Activated effector memory CD4-positive, alpha-beta T cell treated with Interleukin-2 at 50 U/mL for 16 hours (primary cell): ENCODE results near the gene DNAJB8.

Source experiments
- DNase-seq: peaks from one replicate; pipeline ENCODE4 v3.0.0-alpha.2; 2020

DNAJB8 gene

GRCh38 chr3:128493570-128494366 is 27.1 kb upstream of the DNAJB8 start:
- no peak for DNase-seq

- DNase-seq = no peak
Observed at GRCh38 chr3:128492671-128493569, 26.2 kb upstream of the DNAJB8 start, which contains the start of gene GATA2. Gene GATA2 (minus strand): TSS chr3:128493201. CDS start chr3:128487031, 6,170 bp downstream.

DNA sequence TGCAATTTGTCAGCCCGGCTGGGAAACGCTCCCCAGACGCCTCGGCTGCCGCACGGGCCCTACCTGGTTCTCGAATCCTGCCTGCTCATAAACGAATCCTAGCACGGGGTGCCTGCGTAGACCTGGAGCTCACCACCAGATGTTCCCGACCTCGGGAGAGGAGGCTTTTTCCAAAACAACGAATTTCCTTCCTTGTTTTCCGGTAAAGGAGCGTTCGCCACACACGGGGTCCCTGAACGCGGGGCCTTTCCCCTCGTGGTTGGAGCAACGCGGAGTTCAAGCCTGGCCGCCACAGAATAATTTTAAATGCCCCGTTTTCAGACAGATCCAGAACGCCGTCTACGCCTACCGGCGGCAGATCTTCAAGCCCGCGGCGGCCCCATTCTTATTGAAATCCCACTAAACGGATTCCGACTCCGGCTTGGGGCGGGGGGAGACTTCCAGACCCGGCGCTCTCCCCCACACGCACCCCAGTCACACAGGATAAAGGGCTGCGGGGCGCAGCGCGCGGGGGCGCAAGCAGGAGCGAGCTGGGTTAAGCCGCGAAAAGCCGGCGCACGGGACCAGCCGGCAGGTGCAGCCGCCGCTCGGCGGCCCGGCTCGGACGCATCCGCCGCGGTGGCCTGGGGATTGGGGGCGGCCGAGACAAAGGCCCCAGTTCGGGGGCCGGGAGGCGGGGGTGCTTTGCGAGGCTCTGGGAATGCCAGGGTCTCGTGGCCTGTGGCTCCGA is 25.4 kb upstream of the DNAJB8 start:
- no peak for DNase-seq

- no peak for DNase-seq
Observed at GRCh38 chr3:128491691-128491940, 24.9 kb upstream of the DNAJB8 start.

GRCh38 chr3:128490915-128491690 is 24.4 kb upstream of the DNAJB8 start:
- DNase-seq = no peak

DNA sequence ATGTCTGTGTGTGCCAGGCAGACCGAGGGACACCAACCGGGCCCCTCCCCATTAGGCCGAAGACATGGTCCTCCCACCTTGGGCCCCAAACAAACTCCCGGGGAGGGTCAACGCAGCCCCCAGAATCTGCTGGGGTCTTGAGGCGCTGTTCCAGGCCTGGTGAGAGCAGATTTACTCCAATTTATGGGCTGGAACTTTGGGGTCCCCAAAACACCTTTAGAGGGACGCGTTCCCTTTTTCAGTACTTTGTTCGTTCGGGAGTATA is 23.9 kb upstream of the DNAJB8 start:
- DNase-seq = no peak

- DNase-seq = no peak
Observed at GRCh38 chr3:128489927-128490649, 23.4 kb upstream of the DNAJB8 start.

DNA sequence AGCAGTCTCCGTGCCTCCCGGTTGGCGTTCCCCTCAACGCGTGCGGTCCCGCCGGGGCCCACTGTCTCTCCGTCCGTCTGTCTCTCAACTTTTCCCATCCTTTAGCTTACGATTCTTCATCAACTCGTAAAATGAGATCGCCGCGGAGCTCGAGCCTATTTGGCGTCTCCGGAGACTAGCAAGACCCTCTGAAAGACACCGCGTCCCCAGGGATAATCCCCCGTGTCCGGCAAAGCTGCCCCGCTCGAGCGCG is 22.9 kb upstream of the DNAJB8 start:
- no peak for DNase-seq

- DNase-seq = no peak
Observed at GRCh38 chr3:128488991-128489673, 22.4 kb upstream of the DNAJB8 start.

GRCh38 chr3:128488636-128488990 is 21.9 kb upstream of the DNAJB8 start:
- no peak for DNase-seq

DNA sequence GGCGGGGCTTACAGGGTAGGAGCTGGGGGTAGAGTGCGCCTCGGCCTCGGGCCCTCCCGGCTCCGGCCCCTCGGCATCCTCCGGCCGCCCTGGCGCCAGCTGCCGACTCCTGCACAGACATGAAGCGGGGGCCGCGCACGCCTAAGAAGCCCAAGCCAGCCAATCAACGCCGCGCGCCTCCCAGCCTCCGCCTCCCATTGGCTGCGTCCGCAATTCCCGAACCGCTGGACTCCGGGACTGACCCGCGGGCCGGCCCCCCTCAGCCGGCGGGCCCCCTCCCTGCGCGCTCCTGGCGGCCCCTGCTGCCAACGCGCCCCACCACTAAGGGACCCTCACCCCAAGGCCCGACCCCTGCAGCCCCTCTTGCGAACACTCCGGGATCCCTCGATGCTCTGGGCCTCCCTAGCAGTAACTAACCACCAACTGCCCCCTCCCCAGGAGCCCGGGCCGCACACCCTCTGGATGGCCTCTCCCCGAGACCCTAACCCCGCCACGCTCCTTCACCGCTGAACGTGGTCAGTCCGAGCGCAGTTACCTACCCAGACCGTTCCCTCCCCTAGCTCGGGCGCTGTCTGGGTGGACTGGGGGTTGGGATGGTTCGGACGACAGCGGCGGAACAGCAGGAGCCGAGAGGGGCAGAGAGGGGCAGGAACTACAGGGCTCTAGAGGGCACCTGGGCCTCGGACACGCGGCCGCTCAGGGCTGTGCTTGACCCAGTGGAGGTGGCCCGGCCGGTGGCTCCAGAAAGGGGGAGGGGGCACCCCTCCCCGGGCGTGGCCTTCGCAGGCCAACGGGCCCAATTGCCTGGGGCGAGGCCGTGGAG is 21.3 kb upstream of the DNAJB8 start:
- no peak for DNase-seq

- DNase-seq = no peak
Observed at GRCh38 chr3:128487538-128487812, 20.8 kb upstream of the DNAJB8 start.

DNA sequence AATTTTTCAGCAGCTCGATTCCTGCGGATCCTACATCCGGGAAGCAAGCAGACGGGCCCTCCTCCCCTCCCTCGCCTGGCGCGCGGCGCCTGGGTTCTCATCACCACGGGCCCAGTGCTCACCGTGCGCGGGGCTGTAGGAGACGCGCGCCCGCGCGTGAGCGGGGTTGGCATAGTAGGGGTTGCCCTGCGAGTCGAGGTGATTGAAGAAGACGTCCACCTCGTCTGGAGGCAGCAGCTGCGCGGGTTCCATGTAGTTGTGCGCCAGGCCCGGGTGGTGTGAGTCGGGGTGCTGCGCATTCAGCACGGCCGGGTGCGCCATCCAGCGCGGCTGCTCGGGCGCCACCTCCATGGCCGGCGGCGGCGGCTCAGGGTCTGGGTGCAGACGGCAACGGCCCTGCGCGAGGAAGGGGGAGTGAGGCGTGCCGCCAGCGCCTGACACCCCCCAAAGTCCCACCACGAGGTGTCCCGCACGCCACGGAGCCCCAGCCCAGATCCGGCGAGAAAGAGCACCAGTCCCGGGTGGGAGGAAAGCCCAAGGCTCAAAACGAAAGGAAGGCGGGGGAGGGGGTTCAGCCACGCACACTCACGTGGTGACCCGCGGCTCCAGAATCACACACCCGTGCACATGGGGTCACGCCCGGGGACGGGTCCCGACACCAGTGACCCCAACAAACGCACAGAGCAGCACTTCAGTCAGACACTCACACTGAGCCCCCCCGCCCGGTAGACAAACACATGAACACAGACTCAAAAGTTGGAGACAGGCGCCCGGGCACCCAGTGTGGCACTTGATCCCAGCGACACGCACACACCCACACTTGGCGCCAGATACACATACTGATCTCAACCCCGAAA is 20.2 kb upstream of the DNAJB8 start:
- DNase-seq = no peak

GRCh38 chr3:128486205-128486628 is 19.5 kb upstream of the DNAJB8 start:
- no peak for DNase-seq

- no peak for DNase-seq
Observed at GRCh38 chr3:128485282-128486204, 18.9 kb upstream of the DNAJB8 start.

- DNase-seq = no peak
Observed at GRCh38 chr3:128484404-128485281, 18.0 kb upstream of the DNAJB8 start.

- no peak for DNase-seq
Observed at GRCh38 chr3:128483657-128484403, 17.1 kb upstream of the DNAJB8 start.
